ENCODE measurements around the gene CNTNAP2. TPM values are rescaled to one million over a fixed set of nuclear protein-coding genes. Genes with fewer than 3 reads are reported as not detected.

The CNTNAP2 gene
- polyA plus RNA-seq, 4 donors: 22.5 to 28.4 (median 26.7) TPM

DNA sequence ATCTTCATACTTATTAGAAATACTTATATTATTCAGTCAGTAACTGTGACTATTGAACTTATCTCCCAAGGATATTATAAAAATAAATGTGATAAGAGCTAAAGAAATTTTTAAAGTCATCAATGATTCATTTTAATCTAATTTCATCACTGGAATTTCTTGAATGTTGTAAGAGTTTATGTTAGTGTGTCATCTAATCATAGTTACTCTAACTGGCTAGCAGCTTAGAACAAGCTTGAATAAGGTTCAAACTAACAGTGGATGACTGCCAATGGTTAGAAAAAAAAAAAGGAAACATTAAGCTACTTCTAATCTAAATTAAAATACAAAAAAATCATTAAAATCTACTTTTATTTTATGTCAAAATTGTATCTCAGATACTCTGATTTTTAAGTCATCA is 1066.3 kb downstream of the CNTNAP2 start:
- DNase-seq (ENCODE audit: low read depth in 4 of 4, low spot score in 3 of 4): no peak

GRCh38 chr7:147183276-147183675 is 1066.7 kb downstream of the CNTNAP2 start:
- no peak for DNase-seq (ENCODE audit: low read depth in 4 of 4, low spot score in 3 of 4)

- no peak for DNase-seq (ENCODE audit: low read depth in 4 of 4, low spot score in 3 of 4)
Observed at GRCh38 chr7:147188467-147188866, 1071.9 kb downstream of the CNTNAP2 start.

GRCh38 chr7:147193476-147193875 is 1076.9 kb downstream of the CNTNAP2 start:
- DNase-seq (ENCODE audit: low read depth in 4 of 4, low spot score in 3 of 4): no peak

- peak in 1 of 4 donors; percentile 19 for DNase-seq (ENCODE audit: low read depth in 4 of 4, low spot score in 3 of 4)
Observed at GRCh38 chr7:147196481-147196880, 1079.9 kb downstream of the CNTNAP2 start.

GRCh38 chr7:147197006-147197405 is 1080.4 kb downstream of the CNTNAP2 start:
- DNase-seq (ENCODE audit: low read depth in 4 of 4, low spot score in 3 of 4): no peak

GRCh38 chr7:147199868-147200267 is 1083.3 kb downstream of the CNTNAP2 start:
- no peak for DNase-seq (ENCODE audit: low read depth in 4 of 4, low spot score in 3 of 4)

DNA sequence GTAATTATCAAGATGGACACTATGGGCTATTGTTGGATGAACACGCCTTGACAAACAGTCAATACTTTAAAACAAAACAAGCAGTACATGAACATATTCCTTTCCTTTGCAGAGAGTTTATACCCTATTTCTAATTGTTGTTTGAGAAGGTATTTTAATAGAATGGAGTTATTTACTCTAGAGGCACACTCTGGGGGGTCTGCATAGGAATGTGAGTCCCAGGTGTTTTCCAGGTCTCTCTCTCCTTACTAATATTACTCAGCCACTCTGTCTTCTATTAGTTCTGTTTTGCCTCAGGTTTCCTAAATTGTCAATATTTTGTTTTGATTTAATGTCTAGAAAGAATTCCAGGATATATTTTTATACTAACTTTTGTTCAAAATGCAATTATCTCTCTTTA is 1091.4 kb downstream of the CNTNAP2 start:
- DNase-seq (ENCODE audit: low read depth in 4 of 4, low spot score in 3 of 4): no peak

DNA sequence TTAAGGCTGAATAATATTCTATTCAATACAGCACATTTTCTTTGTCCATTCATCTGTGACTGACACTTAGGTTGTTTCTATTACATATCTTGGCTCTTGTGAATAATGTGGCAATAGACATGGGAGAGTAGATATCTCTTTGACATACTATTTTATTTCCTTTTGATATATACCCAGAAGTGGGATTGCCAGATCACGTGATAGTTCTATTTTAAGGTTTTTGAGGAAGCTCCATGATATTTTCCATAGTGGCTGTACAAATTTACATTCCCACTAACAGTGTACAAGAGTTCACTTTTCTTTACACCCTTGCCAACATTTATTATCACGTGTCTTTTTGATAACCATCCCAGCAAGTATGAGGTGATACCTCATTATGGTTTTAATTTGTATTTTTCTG is 1114.7 kb downstream of the CNTNAP2 start:
- DNase-seq (ENCODE audit: low read depth in 4 of 4, low spot score in 3 of 4): no peak

GRCh38 chr7:147235645-147236382 is 1119.2 kb downstream of the CNTNAP2 start:
- DNase-seq (ENCODE audit: low read depth in 4 of 4, low spot score in 3 of 4): no peak

DNA sequence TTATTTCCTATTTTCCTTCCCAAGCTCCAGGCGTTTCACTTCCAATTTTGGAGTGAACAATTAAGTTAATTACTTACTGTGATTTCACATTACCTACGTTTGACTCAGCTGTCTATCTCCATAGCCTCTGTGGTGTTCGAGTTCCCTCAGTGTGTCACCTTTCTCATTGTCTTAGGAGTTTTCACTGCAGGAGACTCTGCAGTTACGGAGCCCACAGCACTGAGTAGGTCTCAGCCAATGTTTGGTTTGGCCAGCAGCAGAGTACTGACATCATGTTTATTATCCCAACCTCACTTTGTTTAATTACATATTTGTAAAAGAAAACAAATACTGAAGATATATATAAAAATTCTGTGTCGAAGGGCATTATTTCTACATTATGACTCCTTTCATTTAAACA is 1123.9 kb downstream of the CNTNAP2 start:
- no peak for DNase-seq (ENCODE audit: low read depth in 4 of 4, low spot score in 3 of 4)

GRCh38 chr7:147245274-147245673 is 1128.7 kb downstream of the CNTNAP2 start:
- DNase-seq (ENCODE audit: low read depth in 4 of 4, low spot score in 3 of 4): peak in 1 of 4 donors; percentile 3

DNA sequence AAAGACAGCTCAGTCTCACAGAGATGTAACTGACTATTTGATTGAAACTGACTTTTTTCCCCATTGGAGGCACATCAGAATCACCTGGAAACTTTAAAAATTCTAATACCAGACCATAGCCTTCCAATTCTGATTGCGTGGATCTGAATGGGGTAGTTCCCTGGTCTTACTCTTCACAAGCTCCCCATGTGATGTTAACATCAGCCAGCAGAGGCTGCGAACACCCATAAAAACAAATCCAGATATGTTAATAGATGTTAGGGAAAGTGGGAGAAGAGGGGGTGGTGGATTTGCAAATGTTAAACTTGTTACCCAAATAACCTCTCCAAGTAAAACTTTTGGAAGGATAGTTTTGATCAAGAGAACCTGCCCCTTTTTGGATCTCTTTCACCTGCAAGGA is 1133.4 kb downstream of the CNTNAP2 start:
- DNase-seq (ENCODE audit: low read depth in 4 of 4, low spot score in 3 of 4): no peak

GRCh38 chr7:147251751-147252325 is 1135.2 kb downstream of the CNTNAP2 start:
- no peak for DNase-seq (ENCODE audit: low read depth in 4 of 4, low spot score in 3 of 4)

DNA sequence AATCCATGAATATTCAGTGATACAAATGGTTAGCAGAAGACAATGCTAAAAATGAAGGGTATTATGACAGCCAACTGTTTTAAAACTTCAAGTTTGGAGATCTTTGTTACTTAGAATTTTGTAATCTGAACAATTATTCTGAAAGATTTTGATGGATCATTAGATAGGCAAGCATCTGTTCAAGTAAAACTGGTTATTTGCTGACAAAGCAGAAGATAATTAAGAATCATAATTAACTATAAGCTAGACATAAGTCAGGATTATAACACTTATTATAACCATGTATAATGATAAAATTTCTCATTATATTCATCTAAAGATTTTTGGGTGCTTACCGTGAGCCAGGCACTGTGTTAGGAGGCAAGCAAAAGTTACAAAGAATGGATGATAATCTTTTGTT is 1145.1 kb downstream of the CNTNAP2 start:
- no peak for DNase-seq (ENCODE audit: low read depth in 4 of 4, low spot score in 3 of 4)

GRCh38 chr7:147265528-147265927 is 1148.9 kb downstream of the CNTNAP2 start:
- DNase-seq (ENCODE audit: low read depth in 4 of 4, low spot score in 3 of 4): no peak

DNA sequence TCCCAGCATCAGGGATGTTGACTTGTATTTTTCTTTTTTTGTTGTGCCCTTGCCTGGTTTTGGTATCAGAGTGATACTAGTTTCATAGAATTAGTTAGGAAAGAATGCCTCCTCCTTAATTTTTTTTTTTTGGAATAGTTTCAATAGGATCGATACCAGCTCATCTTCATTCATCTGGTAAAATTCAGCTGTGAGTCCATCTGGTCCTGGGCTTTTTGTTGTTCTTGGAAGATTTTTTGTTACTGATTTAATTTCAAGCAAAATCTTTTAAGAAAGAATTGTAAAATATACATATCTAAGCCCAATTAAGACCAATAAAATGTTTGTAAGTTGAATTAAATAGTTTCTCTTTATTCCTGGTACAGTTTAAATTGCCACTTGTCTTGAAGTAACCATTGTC is 1159.5 kb downstream of the CNTNAP2 start:
- DNase-seq (ENCODE audit: low read depth in 4 of 4, low spot score in 3 of 4): no peak

GRCh38 chr7:147276783-147277370 is 1160.3 kb downstream of the CNTNAP2 start:
- DNase-seq (ENCODE audit: low read depth in 4 of 4, low spot score in 3 of 4): no peak

DNA sequence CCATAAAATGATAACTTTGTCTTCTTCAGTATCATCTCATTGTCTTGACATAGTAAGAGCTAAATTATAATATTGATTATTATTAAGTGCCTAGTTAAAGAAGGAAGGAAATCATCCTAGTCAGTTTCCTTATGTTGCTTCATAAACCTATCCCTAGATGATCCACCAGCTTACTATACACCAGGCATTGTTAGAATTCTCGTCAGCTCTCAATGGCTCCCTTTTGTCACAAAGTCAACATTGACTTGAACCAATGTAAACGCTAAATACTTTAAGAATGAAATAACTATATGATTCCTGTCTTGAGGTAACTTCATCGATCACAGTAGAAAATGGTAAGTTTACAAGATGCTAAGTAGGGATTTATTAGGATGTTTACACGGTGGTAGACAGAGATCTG is 1162.9 kb downstream of the CNTNAP2 start:
- DNase-seq (ENCODE audit: low read depth in 4 of 4, low spot score in 3 of 4): no peak

- no peak for DNase-seq (ENCODE audit: low read depth in 4 of 4, low spot score in 3 of 4)
Observed at GRCh38 chr7:147279964-147280374, 1163.4 kb downstream of the CNTNAP2 start.

DNA sequence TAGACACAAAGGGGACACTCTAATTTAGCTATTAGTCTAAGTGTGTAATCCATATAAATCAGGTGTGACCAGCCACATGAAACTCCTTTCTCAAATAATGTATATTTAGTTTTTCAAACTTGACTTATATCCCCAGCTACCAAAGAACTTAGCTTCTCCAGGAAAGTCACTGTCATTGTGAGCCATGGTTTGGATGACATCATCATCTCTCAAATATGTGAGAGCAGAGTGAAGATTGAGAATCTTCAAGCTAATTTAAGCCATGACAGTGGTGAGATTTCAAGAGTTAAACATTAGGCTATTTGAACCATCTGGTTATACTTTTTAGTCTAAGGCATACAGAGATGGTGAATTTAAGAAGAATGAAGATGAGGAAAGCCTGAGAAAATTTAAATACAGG is 1165.6 kb downstream of the CNTNAP2 start:
- DNase-seq (ENCODE audit: low read depth in 4 of 4, low spot score in 3 of 4): no peak

DNA sequence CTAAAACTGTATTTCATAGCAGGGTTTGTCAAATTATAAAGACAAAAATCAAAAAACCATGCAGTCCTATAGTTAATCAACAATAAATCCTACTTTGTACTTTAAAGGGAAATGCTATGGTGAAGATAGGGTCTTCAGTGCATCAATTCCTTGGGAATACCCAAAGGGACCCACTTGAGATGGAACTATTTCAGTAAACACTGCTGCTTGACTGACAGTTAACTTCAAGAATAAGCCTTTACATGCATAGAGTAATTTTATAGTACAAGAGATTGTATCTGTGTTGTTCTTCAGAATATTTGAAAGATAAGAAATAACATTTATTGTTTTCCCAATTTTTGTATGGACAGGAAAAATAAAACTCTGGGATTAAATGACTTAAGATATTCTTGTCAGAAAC is 1179.6 kb downstream of the CNTNAP2 start:
- no peak for DNase-seq (ENCODE audit: low read depth in 4 of 4, low spot score in 3 of 4)

Measured in right renal pelvis (tissue), 4 donors.